LNCaP clone FGC (cell line): ENCODE data around the gene TADA2A.
A peak's percentile ranks its signal among the peaks of the same experiment; 100 is the strongest.

ENCODE experiments used
- DNase-seq: peaks from one replicate; pipeline ENCODE4 v3.0.0-alpha.2; 2011; ENCODE audit warnings: low read depth
- H3K4me3 ChIP-seq: 2 replicates; pipeline ENCODE4 v1.5.1; 2011; ENCODE audit warnings: mild to moderate bottlenecking, low read depth, low read length, control low read depth
- TF ChIP-seq, protein P1 (sequence below): IDR thresholded peaks from 2 replicates; pipeline ENCODE4 v1.5.1; 2012; ENCODE audit warnings: mild to moderate bottlenecking; ENCODE audit not compliant: control insufficient read depth, insufficient read depth; ENCODE audit errors: extremely low read depth

Gene TADA2A

DNA sequence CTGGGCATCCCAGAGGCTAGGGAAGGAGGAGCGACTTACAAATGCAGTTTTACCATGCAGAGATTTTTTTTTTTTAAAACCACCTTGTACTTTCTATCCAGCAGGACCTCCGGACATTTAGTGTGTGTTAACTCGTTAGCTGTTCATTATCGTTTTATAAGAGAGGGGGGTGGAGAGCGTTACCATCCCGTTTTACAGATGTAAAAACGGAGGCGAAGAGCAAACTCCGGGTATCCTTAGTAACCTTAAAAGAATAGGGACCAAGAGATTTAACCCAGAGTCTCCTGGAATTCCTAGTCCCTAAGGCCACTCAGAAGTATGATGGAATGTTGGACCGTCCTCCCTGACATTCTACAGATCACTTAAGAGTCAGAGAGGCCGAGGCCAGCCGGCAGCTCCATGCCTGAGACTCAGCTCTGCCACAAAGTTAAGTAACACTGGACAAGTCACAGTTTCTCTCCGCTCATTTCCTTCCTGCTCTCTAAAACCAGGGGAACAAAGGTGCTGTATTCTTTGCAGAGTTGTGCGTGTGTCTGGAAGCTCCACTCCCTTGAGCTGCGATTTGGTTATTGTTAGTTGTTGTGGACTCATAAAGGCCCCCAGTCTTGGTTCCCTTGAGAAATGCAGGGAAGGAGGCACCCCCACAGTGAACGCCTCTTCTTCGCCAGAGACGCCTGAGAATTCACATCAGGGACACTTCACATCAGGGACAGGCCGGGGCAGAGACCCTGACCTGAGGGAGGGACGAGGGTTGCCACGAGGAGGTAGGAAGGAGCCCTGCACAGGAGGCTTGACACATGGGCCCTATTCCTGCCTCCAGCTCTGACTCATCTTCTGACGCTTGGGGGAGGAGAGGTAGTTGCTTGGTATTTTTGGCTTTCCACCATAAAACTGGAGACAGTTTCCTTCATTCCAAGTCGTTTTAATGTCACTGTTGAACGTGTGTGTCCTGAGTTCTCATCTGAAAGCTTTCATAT is 84.2 kb downstream of the TADA2A start:
- TF ChIP-seq, protein P1, sequence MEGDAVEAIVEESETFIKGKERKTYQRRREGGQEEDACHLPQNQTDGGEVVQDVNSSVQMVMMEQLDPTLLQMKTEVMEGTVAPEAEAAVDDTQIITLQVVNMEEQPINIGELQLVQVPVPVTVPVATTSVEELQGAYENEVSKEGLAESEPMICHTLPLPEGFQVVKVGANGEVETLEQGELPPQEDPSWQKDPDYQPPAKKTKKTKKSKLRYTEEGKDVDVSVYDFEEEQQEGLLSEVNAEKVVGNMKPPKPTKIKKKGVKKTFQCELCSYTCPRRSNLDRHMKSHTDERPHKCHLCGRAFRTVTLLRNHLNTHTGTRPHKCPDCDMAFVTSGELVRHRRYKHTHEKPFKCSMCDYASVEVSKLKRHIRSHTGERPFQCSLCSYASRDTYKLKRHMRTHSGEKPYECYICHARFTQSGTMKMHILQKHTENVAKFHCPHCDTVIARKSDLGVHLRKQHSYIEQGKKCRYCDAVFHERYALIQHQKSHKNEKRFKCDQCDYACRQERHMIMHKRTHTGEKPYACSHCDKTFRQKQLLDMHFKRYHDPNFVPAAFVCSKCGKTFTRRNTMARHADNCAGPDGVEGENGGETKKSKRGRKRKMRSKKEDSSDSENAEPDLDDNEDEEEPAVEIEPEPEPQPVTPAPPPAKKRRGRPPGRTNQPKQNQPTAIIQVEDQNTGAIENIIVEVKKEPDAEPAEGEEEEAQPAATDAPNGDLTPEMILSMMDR: no peak
- no peak for DNase-seq
- peak overlapping the region; percentile 57 for H3K4me3 ChIP-seq

DNA sequence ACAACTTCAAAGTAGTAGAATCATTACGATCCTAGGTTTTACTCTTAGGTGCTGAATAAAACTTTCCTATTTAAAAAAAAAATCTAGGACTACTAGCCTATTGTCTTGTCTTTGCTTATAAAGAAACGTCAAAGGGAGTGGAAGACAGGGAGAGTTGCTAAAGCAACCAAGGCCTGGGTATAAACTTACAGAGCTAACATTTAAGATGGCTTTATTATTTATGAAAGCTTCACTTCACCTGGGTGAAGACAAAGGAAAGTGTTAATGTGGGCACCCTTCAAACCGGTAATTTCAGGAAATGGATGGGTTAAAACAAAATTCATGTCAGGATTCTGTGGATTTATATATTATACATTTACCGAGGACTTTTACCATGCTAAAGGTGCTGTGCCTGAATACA is 85.5 kb downstream of the TADA2A start:
- no peak for DNase-seq
- H3K4me3 ChIP-seq: peak overlapping the region; percentile 57; the same call in 1 of the 2 replicates
- TF ChIP-seq, protein P1: no peak

DNA sequence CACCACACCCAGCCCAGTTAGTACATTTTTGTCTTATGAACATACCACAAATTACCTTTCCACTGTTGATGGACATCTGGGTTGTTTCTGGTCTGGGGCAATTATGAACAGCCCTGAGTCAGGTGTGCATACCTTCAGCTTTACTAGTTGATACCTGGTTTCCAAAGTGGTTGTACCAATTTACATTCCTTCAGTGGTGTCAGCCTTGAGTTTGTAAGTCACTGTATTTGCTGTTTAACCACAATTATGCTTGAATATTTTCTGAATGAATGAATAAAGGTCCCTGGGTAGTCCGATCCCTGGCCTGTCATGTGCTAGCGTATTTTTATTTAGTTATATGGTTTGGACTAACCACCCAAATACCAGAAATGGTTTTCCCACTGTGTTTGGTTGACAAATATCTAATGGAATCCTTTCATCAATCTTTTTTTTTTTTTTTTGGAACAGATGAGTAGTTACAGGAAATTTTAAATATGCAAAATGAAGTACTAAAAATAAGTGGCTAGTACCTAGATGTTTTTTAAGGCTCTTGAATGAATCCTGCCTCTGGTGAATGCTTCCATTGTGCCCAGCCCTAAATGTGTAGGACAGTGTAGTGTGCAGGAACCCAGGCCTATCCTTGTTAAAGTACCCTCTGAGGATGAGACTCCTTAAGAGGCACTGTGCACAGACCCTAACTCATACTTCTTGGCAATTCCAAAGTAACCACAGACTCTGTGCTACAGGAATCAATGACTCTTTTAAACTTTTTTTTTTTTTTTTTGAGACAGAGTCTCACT is 86.8 kb downstream of the TADA2A start:
- no peak overlapping the region for H3K4me3 ChIP-seq
- TF ChIP-seq, protein P1: no peak
- DNase-seq: no peak

DNA sequence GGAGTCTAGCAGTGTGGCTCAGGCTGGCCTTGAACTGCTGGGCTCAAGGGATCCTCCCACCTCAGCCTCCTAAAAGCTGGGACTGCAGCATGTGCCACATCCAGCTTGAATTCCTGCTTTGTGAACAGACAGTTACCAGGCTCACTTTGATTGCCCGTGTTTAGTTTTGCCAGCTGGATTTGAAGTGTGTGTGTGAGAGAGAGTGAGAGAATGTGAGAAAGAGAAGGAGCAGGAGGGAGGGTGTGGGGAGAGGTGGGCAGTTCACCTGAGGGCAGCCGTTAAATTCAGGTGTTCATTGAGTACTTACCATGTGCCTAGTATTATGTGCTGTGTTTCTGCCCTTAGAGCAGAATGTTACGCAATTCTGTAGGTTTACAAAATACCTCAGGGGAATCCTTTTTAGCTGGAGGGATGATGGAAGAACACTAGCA is 87.7 kb downstream of the TADA2A start:
- TF ChIP-seq, protein P1: no peak
- H3K4me3 ChIP-seq: no peak overlapping the region
- no peak for DNase-seq

DNA sequence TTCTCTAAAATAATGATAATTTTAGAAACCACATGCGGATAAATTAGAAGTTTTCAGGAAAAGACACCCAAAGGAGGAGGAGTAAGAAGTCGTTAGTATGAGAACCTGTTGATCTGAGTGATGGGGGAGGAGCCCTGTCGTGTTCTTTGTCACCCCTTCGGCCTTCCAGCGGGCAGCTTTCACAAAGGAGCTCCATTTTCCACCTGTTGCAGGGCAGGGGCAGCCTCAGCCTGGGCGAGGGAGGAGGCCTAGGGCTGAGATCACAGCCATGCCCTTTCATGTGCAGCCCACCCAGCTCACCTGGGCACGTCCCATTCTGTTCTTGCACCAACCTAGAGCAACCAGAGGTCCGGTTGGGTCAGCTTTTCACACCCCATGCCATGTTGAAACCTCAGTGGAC is 88.3 kb downstream of the TADA2A start:
- DNase-seq: no peak
- TF ChIP-seq, protein P1: no peak
- H3K4me3 ChIP-seq: no peak overlapping the region

DNA sequence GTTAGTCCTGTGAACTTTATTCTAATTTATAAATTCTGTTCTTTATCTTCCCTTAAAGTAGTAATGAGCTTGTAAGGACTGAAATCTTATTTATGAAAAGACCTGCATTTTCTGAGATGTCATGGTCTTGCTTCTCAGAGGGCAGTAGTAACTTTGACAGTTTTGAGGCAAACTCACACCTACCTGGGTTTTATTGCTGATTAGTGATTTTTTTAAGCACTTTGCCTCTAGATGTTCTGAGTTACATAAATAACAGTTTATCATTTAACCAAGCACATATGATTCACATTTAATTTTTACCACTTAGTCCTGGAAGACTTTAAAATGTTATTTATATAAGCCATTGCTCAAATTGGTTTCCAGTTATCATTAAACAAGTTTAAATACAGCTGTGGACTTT is 93.7 kb downstream of the TADA2A start:
- DNase-seq: no peak
- no peak overlapping the region for H3K4me3 ChIP-seq
- TF ChIP-seq, protein P1: no peak
